Testis (tissue), 2 donors: ENCODE measurements around the gene FSTL4.

Experiments
- POLR2A ChIP-seq: fragments of 450-650 bp; IDR thresholded peaks from one replicate; pipeline ENCODE4 v1.6.1; 2017; ENCODE audit warnings: antibody characterized with exemption, mild to moderate bottlenecking, moderate library complexity
- TF ChIP-seq, protein P1 (sequence below), 3 experiments: fragments of 450-650 bp in 2 of 3; fragments of 200-600 bp in 1 of 3; sonication (generic) in 1 of 3; IDR thresholded peaks; one replicate each; pipeline ENCODE4 v1.5.1; 2016 to 2019; ENCODE audit warnings: antibody characterized with exemption in 3 of 3, mild to moderate bottlenecking in 2 of 3, moderate library complexity in 1 of 3

DNA sequence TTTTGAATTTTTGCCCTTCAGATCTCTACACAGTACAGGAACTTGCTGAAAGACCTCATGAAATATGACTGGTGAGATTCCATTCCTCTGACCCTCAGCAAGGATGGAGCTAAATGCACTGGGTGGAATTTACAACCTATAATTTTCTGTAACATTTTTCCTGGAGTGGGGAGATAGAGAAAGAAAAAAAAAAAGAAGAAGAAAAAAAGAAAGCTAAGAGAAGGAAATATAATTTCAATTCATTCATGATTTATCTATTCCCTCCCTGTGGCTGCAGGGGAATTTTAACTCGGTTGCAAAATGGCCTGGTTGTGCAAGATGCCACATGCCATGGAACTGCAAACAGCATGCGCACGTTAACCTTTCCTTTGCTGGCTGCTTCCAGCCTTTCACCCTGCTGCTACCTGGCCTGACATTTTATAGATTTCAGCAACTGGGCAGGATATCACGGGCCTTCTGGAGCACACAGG is 155.4 kb downstream of the FSTL4 start:
- TF ChIP-seq, protein P1, sequence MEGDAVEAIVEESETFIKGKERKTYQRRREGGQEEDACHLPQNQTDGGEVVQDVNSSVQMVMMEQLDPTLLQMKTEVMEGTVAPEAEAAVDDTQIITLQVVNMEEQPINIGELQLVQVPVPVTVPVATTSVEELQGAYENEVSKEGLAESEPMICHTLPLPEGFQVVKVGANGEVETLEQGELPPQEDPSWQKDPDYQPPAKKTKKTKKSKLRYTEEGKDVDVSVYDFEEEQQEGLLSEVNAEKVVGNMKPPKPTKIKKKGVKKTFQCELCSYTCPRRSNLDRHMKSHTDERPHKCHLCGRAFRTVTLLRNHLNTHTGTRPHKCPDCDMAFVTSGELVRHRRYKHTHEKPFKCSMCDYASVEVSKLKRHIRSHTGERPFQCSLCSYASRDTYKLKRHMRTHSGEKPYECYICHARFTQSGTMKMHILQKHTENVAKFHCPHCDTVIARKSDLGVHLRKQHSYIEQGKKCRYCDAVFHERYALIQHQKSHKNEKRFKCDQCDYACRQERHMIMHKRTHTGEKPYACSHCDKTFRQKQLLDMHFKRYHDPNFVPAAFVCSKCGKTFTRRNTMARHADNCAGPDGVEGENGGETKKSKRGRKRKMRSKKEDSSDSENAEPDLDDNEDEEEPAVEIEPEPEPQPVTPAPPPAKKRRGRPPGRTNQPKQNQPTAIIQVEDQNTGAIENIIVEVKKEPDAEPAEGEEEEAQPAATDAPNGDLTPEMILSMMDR (IDR thresholded peaks at IDR 0.05) = no peak
- TF ChIP-seq POLR2A = no peak
